ENCODE measurements around the gene SPHK2. TPM values are rescaled to one million over a fixed set of nuclear protein-coding genes. Genes with fewer than 3 reads are reported as not detected.
"Not testable (repeated sequence)": the region's sequence is repeated elsewhere in the genome, so short reads cannot be mapped to it uniquely, and the experiment has no call there.

Gene SPHK2, protein sequence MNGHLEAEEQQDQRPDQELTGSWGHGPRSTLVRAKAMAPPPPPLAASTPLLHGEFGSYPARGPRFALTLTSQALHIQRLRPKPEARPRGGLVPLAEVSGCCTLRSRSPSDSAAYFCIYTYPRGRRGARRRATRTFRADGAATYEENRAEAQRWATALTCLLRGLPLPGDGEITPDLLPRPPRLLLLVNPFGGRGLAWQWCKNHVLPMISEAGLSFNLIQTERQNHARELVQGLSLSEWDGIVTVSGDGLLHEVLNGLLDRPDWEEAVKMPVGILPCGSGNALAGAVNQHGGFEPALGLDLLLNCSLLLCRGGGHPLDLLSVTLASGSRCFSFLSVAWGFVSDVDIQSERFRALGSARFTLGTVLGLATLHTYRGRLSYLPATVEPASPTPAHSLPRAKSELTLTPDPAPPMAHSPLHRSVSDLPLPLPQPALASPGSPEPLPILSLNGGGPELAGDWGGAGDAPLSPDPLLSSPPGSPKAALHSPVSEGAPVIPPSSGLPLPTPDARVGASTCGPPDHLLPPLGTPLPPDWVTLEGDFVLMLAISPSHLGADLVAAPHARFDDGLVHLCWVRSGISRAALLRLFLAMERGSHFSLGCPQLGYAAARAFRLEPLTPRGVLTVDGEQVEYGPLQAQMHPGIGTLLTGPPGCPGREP
- total RNA-seq (10 to 100 TPM; 14.6 to 17.9 TPM), polyA plus RNA-seq (10 to 100 TPM; 21.5 to 25.4 TPM)
- long read RNA-seq, donor 1, partial matches to known transcripts = 7 of 33 reads
- long read RNA-seq, donor 1, other reads (novel, unspliced or antisense) = 23 of 33 reads
- long read RNA-seq, donor 2, partial matches to known transcripts = 10 of 14 reads
- long read RNA-seq, donor 2, other reads (novel, unspliced or antisense) = 1 of 14 reads

DNA sequence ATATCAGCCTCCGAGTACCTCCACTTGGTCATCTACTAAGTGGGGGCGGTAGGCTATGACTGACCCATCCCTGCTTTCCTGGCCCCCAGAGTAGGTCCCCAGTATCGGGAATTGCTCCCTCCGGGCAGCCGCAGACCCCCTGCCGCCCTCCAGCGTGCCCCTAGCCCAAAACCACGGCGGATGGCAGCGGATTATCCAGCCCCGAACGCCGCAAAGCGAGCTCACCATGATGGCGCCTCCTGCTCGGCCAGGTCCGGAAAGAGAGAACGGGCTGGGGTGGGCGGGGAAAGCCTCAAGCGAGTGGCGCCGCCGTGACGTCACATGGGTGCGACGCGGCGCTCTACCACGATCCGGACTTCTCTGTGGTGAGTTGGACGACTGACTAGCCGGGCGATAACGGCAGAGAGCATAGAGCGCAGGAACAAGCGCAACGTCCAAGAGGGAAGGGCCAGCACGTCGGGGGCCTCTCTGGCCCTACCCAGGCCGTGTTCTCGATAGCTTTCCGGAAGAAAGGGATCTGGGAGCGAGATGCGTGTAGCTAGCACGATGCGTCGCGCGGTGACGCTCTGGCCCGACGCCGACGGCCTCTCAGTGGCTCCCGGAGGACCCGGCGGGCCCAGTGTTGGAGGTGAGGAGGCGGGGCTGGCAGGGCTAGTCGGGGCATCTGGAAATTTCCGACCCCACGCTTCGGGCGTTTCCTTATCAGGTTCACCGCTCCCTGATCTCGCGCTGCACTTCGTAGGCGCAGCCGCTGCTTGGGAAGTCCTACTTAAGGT lies at the start of gene SPHK2, which contains the start of gene RPL18:
Gene SPHK2 (plus strand): TSS at position 591 of the 776 bp plus-strand sequence. CDS start 1,009 bp downstream, outside the sequence.
Gene RPL18 (minus strand): TSS at position 263 of the 776 bp plus-strand sequence. CDS start 35 bp downstream, at position 228.
- no peaks in the 10 kb centered on the region for H3K4me1 ChIP-seq (ENCODE audit: control insufficient read depth in 1 of 2, insufficient read depth in 2 of 2, low read length in 2 of 2)
- ATAC-seq (ENCODE audit: low FRiP score) (peak; percentile 95), DNase-seq (peak; percentile 99)
- H3K36me3 ChIP-seq (ENCODE audit: control insufficient read depth in 1 of 2, insufficient read depth in 2 of 2, low read length in 1 of 2) = peaks cover 0 to 10% of the 10 kb centered on the region in 2 donors
- WGBS, 2 donors = 0% methylated on average over 68 to 69 of the region's 69 CpGs
- no peaks in the 10 kb centered on the region for H3K27me3 ChIP-seq (ENCODE audit: control insufficient read depth in 1 of 2, insufficient read depth in 2 of 2, low read length in 1 of 2)
- H3K9me3 ChIP-seq (ENCODE audit: control insufficient read depth, low read length) = no peaks in the 10 kb centered on the region
- intact Hi-C loops (cut with DNase I) = no loop called here
- peak within 1 kb of the TSS; percentile 50 to 92 for H3K27ac ChIP-seq (ENCODE audit: low read depth in 1 of 2, low read length in 2 of 2)
- H3K4me3 ChIP-seq (ENCODE audit: low read length in 2 of 2) = peak within 1 kb of the TSS; percentile 81 to 87

DNA sequence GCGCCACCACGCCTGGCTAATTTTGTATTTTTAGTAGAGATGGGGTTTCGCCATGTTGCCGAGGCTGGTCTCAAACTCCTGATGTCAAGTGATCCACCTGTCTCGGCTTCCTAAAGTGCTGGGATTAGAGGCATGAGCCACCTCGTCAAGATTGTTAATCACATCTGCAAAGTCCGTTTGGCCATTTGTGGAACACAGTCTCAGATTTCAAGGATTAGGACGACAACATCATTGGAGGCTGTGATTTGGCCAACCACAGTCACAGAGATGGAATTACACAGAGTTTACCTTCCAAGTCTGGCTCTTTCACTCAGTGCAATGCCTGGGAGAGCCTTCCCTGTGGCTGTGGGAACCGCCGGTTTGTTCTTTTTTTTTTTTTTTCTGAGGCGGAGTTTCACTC lies 49.5 kb upstream of the SPHK2 start:
- DNase-seq (no peak), ATAC-seq (ENCODE audit: low FRiP score) (no peak)
- Histone ChIP-seq H3K4me1 (ENCODE audit: control insufficient read depth in 1 of 2, insufficient read depth in 2 of 2, low read length in 2 of 2) (no peaks in the 10 kb centered on the region), H3K27me3 (ENCODE audit: control insufficient read depth in 1 of 2, insufficient read depth in 2 of 2, low read length in 1 of 2) (no peaks in the 10 kb centered on the region), H3K27ac (ENCODE audit: low read depth in 1 of 2, low read length in 2 of 2) (no peak overlapping the region), H3K9me3 (ENCODE audit: control insufficient read depth, low read length) (no peaks in the 10 kb centered on the region), H3K4me3 (ENCODE audit: low read length in 2 of 2) (no peak overlapping the region), H3K36me3 (ENCODE audit: control insufficient read depth in 1 of 2, insufficient read depth in 2 of 2, low read length in 1 of 2) (no peaks in the 10 kb centered on the region)
- WGBS, 2 donors = 29 to 31% methylated on average over 11 of the region's 11 CpGs
- intact Hi-C loops (cut with DNase I) = no loop called here

DNA sequence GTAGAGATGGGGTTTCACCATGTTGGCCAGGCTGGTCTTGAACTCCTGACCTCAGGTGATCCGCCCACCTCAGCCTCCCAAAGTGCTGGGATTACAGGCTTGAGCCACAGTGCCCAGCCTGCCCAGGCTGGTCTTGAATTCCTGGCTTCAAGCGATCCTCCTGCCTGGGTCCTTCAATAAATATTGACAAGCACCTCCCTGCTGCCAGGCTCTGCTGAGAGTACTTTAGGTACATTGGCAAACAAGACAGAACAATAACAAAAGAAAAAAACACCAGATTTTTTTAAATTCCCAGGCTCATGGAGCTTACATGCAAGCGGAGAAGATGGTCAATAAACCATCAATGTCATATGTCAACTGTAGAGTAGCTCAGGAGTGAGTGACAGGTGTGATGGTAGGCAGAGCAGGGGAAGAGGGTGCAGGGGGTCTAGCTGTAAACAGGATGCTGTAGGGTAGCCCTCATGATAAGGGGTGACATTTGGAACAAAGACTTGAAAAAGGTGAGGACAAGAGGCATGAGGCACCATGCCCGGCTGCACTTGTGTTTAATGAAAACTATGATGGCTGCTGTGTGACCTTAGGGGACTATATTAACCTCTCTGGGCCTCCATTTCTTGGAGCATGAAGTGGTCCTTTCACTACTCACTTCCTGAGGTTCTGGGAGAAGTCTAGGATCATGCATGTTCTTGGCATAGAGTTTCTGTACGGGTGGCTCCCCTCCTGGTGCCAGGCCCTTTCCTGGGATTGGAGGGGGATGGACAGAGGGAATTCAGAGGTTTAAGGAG lies 47.7 kb upstream of the SPHK2 start:
- Histone ChIP-seq H3K27me3 (ENCODE audit: control insufficient read depth in 1 of 2, insufficient read depth in 2 of 2, low read length in 1 of 2) (no peaks in the 10 kb centered on the region), H3K36me3 (ENCODE audit: control insufficient read depth in 1 of 2, insufficient read depth in 2 of 2, low read length in 1 of 2) (no peaks in the 10 kb centered on the region), H3K4me1 (ENCODE audit: control insufficient read depth in 1 of 2, insufficient read depth in 2 of 2, low read length in 2 of 2) (no peaks in the 10 kb centered on the region), H3K9me3 (ENCODE audit: control insufficient read depth, low read length) (no peaks in the 10 kb centered on the region), H3K27ac (ENCODE audit: low read depth in 1 of 2, low read length in 2 of 2) (no peak overlapping the region), H3K4me3 (ENCODE audit: low read length in 2 of 2) (no peak overlapping the region)
- DNase-seq (no peak), ATAC-seq (ENCODE audit: low FRiP score) (no peak)
- 60% methylated on average over 5 of the region's 5 CpGs for WGBS, 2 donors
- intact Hi-C loops (cut with DNase I) = no loop called here

GRCh38 chr19:48573163-48573505 lies 46.2 kb upstream of the SPHK2 start:
- no peaks in the 10 kb centered on the region for H3K9me3 ChIP-seq (ENCODE audit: control insufficient read depth, low read length)
- H3K4me1 ChIP-seq (ENCODE audit: control insufficient read depth in 1 of 2, insufficient read depth in 2 of 2, low read length in 2 of 2) = no peaks in the 10 kb centered on the region
- DNase-seq = no peak
- H3K4me3 ChIP-seq (ENCODE audit: low read length in 2 of 2) = no peak overlapping the region
- no peaks in the 10 kb centered on the region for H3K36me3 ChIP-seq (ENCODE audit: control insufficient read depth in 1 of 2, insufficient read depth in 2 of 2, low read length in 1 of 2)
- no peak for ATAC-seq (ENCODE audit: low FRiP score)
- no peaks in the 10 kb centered on the region for H3K27me3 ChIP-seq (ENCODE audit: control insufficient read depth in 1 of 2, insufficient read depth in 2 of 2, low read length in 1 of 2)
- WGBS, 2 donors = 76 to 89% methylated on average over 12 of the region's 12 CpGs
- intact Hi-C loops (cut with DNase I) = no loop called here
- H3K27ac ChIP-seq (ENCODE audit: low read depth in 1 of 2, low read length in 2 of 2) = no peak overlapping the region

DNA sequence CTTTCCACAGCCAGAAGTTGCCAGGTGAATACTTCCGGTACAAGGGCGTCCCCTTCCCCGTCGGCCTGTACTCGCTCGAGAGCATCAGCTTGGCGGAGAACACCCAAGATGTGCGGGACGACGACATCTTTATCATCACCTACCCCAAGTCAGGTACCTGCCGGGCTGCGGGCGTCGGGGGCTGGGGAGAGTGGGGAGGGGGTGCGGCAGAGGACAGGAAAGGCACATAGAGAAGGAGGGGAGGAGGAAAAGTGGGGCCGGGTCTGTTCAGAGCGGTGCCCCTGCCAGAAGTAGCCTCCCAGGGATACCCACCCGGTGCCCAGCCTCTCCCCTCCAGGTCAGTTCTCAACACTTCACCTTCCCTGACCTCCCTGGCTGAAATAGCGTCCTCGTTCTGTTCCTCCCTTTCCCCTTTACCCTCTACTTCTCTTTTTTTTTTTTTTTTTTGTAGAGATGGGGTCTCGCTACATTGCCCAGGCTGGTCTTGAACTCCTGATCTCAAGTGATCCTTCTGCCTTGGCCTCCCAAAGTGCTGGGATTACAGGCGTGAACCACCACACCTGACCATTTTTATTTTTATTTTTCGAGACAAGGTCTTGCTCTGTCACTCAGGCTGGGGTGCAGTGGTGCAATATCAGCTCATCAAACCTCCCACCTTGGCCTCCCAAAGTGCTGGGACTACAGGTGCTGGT lies 43.2 kb upstream of the SPHK2 start:
- intact Hi-C loops (cut with DNase I) = no loop called here
- DNase-seq (no peak), ATAC-seq (ENCODE audit: low FRiP score) (no peak)
- no peaks in the 10 kb centered on the region for H3K4me1 ChIP-seq (ENCODE audit: control insufficient read depth in 1 of 2, insufficient read depth in 2 of 2, low read length in 2 of 2)
- H3K36me3 ChIP-seq (ENCODE audit: control insufficient read depth in 1 of 2, insufficient read depth in 2 of 2, low read length in 1 of 2) = no peaks in the 10 kb centered on the region
- no peak overlapping the region for H3K4me3 ChIP-seq (ENCODE audit: low read length in 2 of 2)
- H3K27me3 ChIP-seq (ENCODE audit: control insufficient read depth in 1 of 2, insufficient read depth in 2 of 2, low read length in 1 of 2) = no peaks in the 10 kb centered on the region
- no peak overlapping the region for H3K27ac ChIP-seq (ENCODE audit: low read depth in 1 of 2, low read length in 2 of 2)
- no peaks in the 10 kb centered on the region for H3K9me3 ChIP-seq (ENCODE audit: control insufficient read depth, low read length)
- 79 to 80% methylated on average over 21 to 23 of the region's 23 CpGs for WGBS, 2 donors

DNA sequence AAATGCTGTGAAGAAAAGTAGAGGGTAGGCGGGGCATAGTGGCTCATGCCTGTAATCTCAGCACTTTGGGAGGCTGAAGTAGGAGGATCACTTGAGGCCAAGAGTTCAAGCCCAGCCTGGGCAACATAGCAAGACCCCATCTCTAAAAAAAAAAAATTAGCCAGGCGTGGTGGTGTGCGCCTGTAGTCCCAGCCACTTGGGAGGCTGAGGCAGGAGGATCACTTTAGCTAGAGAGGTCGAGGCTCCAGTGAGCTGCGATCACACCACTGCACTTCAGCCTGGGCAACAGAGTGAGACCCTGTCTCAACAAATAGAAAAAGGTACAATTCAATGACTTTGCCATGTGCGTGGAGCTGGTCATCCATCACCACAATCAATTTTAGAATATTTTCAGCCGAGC lies 41.4 kb upstream of the SPHK2 start:
- DNase-seq; H3K36me3 ChIP-seq (ENCODE audit: control insufficient read depth in 1 of 2, insufficient read depth in 2 of 2, low read length in 1 of 2); H3K4me3 ChIP-seq (ENCODE audit: low read length in 2 of 2); H3K27ac ChIP-seq (ENCODE audit: low read depth in 1 of 2, low read length in 2 of 2); intact Hi-C loops (cut with DNase I); H3K4me1 ChIP-seq (ENCODE audit: control insufficient read depth in 1 of 2, insufficient read depth in 2 of 2, low read length in 2 of 2); ATAC-seq (ENCODE audit: low FRiP score); H3K9me3 ChIP-seq (ENCODE audit: control insufficient read depth, low read length); H3K27me3 ChIP-seq (ENCODE audit: control insufficient read depth in 1 of 2, insufficient read depth in 2 of 2, low read length in 1 of 2): not testable (repeated sequence)
- WGBS, 2 donors = 91 to 94% methylated on average over 7 of the region's 7 CpGs

GRCh38 chr19:48578891-48579290 lies 40.4 kb upstream of the SPHK2 start:
- WGBS, 2 donors = 25 to 27% methylated on average over 3 of the region's 3 CpGs

More at GRCh38 chr19:48578891-48579290, 40.4 kb upstream of the SPHK2 start:
- Histone ChIP-seq H3K27me3 (ENCODE audit: control insufficient read depth in 1 of 2, insufficient read depth in 2 of 2, low read length in 1 of 2) (no peaks in the 10 kb centered on the region), H3K36me3 (ENCODE audit: control insufficient read depth in 1 of 2, insufficient read depth in 2 of 2, low read length in 1 of 2) (no peaks in the 10 kb centered on the region), H3K27ac (ENCODE audit: low read depth in 1 of 2, low read length in 2 of 2) (no peak overlapping the region), H3K4me1 (ENCODE audit: control insufficient read depth in 1 of 2, insufficient read depth in 2 of 2, low read length in 2 of 2) (no peaks in the 10 kb centered on the region), H3K4me3 (ENCODE audit: low read length in 2 of 2) (no peak overlapping the region), H3K9me3 (ENCODE audit: control insufficient read depth, low read length) (no peaks in the 10 kb centered on the region)
- ATAC-seq (ENCODE audit: low FRiP score) (no peak), DNase-seq (no peak)
- intact Hi-C loops (cut with DNase I) = no loop called here

All from aorta (tissue), 5 donors.